Gastrocnemius medialis (tissue), 4 donors: ENCODE data around the gene RERE.

Experiments
- POLR2A ChIP-seq, 2 donors: fragments of 450-650 bp; IDR thresholded peaks; one replicate each; pipeline ENCODE4 v1.6.1; 2017; ENCODE audit warnings: antibody characterized with exemption in 2 of 2, mild to moderate bottlenecking in 2 of 2, moderate library complexity in 2 of 2
- TF ChIP-seq, protein P1 (sequence below), 5 experiments: fragments of 450-650 bp in 3 of 5; fragments of 200-600 bp in 2 of 5; sonication (generic) in 2 of 5; IDR thresholded peaks in 4 of 5; conservative IDR thresholded peaks in 1 of 5; 1 replicate in 4 of 5; 2 replicates in 1 of 5; pipeline ENCODE4 v1.5.1; 2016 to 2019; ENCODE audit warnings: antibody characterized with exemption in 5 of 5, mild to moderate bottlenecking in 3 of 5, moderate library complexity in 3 of 5

DNA sequence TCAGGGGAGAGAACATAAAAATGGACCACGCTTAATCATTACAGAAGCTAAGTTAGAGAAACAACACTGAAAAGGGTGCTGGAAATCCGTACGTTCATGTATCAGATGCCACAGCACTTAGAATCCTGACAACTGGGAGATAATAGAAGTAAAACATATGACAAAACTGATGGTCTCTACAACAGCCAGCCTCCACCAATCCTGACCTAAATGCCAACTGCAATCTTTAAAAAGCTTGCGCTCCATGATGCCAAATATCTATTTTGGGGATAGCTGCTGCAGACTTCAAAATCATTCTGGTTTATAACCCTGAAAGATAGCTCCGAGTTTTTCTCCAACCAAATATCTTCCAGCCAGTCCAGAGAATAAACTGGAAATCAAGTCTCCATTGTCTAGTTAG is 178.3 kb downstream of the RERE start:
- TF ChIP-seq, protein P1, sequence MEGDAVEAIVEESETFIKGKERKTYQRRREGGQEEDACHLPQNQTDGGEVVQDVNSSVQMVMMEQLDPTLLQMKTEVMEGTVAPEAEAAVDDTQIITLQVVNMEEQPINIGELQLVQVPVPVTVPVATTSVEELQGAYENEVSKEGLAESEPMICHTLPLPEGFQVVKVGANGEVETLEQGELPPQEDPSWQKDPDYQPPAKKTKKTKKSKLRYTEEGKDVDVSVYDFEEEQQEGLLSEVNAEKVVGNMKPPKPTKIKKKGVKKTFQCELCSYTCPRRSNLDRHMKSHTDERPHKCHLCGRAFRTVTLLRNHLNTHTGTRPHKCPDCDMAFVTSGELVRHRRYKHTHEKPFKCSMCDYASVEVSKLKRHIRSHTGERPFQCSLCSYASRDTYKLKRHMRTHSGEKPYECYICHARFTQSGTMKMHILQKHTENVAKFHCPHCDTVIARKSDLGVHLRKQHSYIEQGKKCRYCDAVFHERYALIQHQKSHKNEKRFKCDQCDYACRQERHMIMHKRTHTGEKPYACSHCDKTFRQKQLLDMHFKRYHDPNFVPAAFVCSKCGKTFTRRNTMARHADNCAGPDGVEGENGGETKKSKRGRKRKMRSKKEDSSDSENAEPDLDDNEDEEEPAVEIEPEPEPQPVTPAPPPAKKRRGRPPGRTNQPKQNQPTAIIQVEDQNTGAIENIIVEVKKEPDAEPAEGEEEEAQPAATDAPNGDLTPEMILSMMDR (IDR thresholded peaks at IDR 0.05 in 4 of 5, conservative IDR thresholded peaks at IDR 0.05 in 1 of 5), result no peak
- no peak for TF ChIP-seq POLR2A (IDR thresholded peaks at IDR 0.05)
